GM21381 (cell line): ENCODE results near the gene MRRF.

ENCODE experiments used
- ATAC-seq: cut with Tn5 transposase; IDR thresholded peaks from one replicate; pipeline ENCODE4 v1.9.1; 2021; ENCODE audit warnings: mild to moderate bottlenecking, moderate library complexity; ENCODE audit not compliant: unreplicated experiment

MRRF gene

GRCh38 chr9:122264360-122265148 is at the start of gene MRRF, which contains the start of gene RBM18:
TSS of gene MRRF (plus strand) at chr9:122264882. CDS start at chr9:122270892, 6,010 bp downstream.
TSS of gene RBM18 (minus strand) at chr9:122264840. CDS start at chr9:122261492, 3,348 bp downstream.
- peak; percentile 85 for ATAC-seq

- no peak for ATAC-seq
These were observed 49.0 kb upstream of the MRRF start for GRCh38 chr9:122215663-122216062.

- no peak for ATAC-seq
These were observed 48.4 kb upstream of the MRRF start for GRCh38 chr9:122216138-122216797.

- no peak for ATAC-seq
These were observed 47.8 kb upstream of the MRRF start for GRCh38 chr9:122216798-122217418.

GRCh38 chr9:122217640-122218039 is 47.0 kb upstream of the MRRF start:
- ATAC-seq, result no peak

GRCh38 chr9:122218071-122218934 is 46.4 kb upstream of the MRRF start:
- no peak for ATAC-seq

- ATAC-seq, result no peak
These were observed 45.5 kb upstream of the MRRF start for GRCh38 chr9:122218935-122219855.

GRCh38 chr9:122219856-122220672 is 44.6 kb upstream of the MRRF start:
- ATAC-seq, result no peak

GRCh38 chr9:122220673-122221182 is 44.0 kb upstream of the MRRF start:
- ATAC-seq, result no peak

- ATAC-seq, result no peak
These were observed 43.4 kb upstream of the MRRF start for GRCh38 chr9:122221183-122221811.

GRCh38 chr9:122222791-122223190 is 41.9 kb upstream of the MRRF start:
- ATAC-seq, result no peak

- ATAC-seq, result no peak
These were observed 41.2 kb upstream of the MRRF start for GRCh38 chr9:122223435-122223834.

- no peak for ATAC-seq
These were observed 39.2 kb upstream of the MRRF start for GRCh38 chr9:122225312-122226141.

GRCh38 chr9:122226142-122226757 is 38.4 kb upstream of the MRRF start:
- ATAC-seq, result no peak

- ATAC-seq, result no peak
These were observed 37.7 kb upstream of the MRRF start for GRCh38 chr9:122226758-122227574.

- ATAC-seq, result no peak
These were observed 37.1 kb upstream of the MRRF start for GRCh38 chr9:122227575-122227900.
